Panc1 (cell line): ENCODE results near the gene PRPS1. TPM values are rescaled to one million over a fixed set of nuclear protein-coding genes. Genes with fewer than 3 reads are reported as not detected.

ENCODE experiments used
- ATAC-seq: fragments of 200-7000 bp; cut with Tn5 transposase; 2 replicates; pipeline ENCODE4 v1.9.1; 2020; ENCODE audit warnings: mild to moderate bottlenecking, moderate library complexity
- BruUV-seq: library from RNA; stranded (reverse); fragments of 400-500 nt; replicated peaks from 2 replicates; lab custom pipeline; 2021; lab: Mats Ljungman, UMichigan
- CTCF ChIA-PET: fragments of 300-600 bp; sonication (Branson Sonifier 250); formaldehyde crosslinking; loops from one replicate; lab custom pipeline; 2022; ENCODE audit warnings: antibody characterized with exemption; lab: Charles Lee
- POLR2A ChIA-PET: fragments of 300-600 bp; sonication (Branson Sonifier 250); formaldehyde crosslinking; loops from one replicate; lab custom pipeline; 2022; ENCODE audit warnings: antibody characterized with exemption; lab: Charles Lee
- DNase-seq: peaks from one replicate; pipeline ENCODE4 v3.0.0-alpha.2; 2010; ENCODE audit warnings: low read depth, low spot score
- H3K27ac ChIP-seq: 2 replicates; pipeline ENCODE4 v1.5.1; 2011; ENCODE audit warnings: mild to moderate bottlenecking, low read length, inconsistent platforms
- H3K27me3 ChIP-seq: fragments of 200-500 bp; sonication (Bioruptor generic); 2 replicates; pipeline ENCODE4 v1.6.0; 2014; ENCODE audit warnings: low read length, inconsistent platforms; ENCODE audit not compliant: control insufficient read depth, insufficient read depth
- H3K36me3 ChIP-seq: fragments of 200-500 bp; sonication (Bioruptor generic); 2 replicates; pipeline ENCODE4 v1.5.1; 2014; ENCODE audit warnings: inconsistent platforms, mild to moderate bottlenecking, low read length, moderate library complexity; ENCODE audit not compliant: control insufficient read depth, insufficient read depth
- H3K4me1 ChIP-seq: 2 replicates; pipeline ENCODE4 v1.5.1; 2011; ENCODE audit warnings: inconsistent platforms, mild to moderate bottlenecking, low read length, moderate library complexity; ENCODE audit not compliant: control insufficient read depth, insufficient read depth
- H3K4me3 ChIP-seq, 2 experiments: 2 replicates each; pipeline ENCODE4 v1.5.1; 2011 to 2012; ENCODE audit warnings: low read depth in 2 of 2, low read length in 2 of 2, mild to moderate bottlenecking in 2 of 2, inconsistent platforms in 1 of 2, moderate library complexity in 1 of 2
- H3K9me3 ChIP-seq: fragments of 200-500 bp; sonication (Bioruptor generic); 2 replicates; pipeline ENCODE4 v1.5.1; 2014; ENCODE audit warnings: low read depth, mild to moderate bottlenecking, inconsistent platforms, low read length, moderate library complexity; ENCODE audit not compliant: control insufficient read depth, insufficient read depth
- POLR2AphosphoS5 ChIP-seq: IDR thresholded peaks from 2 replicates; pipeline ENCODE4 v1.6.1; 2012; ENCODE audit warnings: mild to moderate bottlenecking, low read depth, low read length, moderate library complexity
- SIN3A ChIP-seq: IDR thresholded peaks from 2 replicates; pipeline ENCODE4 v1.6.1; 2012; ENCODE audit warnings: low read depth, mild to moderate bottlenecking, low read length, moderate library complexity, borderline replicate concordance; ENCODE audit not compliant: insufficient read depth
- TCF7L2 ChIP-seq: IDR thresholded peaks from 2 replicates; pipeline ENCODE4 v1.6.1; 2011; ENCODE audit warnings: mild to moderate bottlenecking, low read depth, low read length, inconsistent platforms
- in situ Hi-C: cut with HindIII; loops from 2 replicates; pipeline ENCODE4 v1.10.0; 2016; ENCODE audit warnings: low sequenced_read_pairs, low pct_unique_long_range_greater_than_20kb
- intact Hi-C: fragments of 100-400 bp; cut with micrococcal nuclease; formaldehyde crosslinking; loops from one replicate; pipeline ENCODE4 v1.10.0; 2022; ENCODE audit not compliant: unreplicated experiment
- total RNA-seq: library from RNA; stranded (reverse); gene quantifications from one replicate; pipeline ENCODE4 v1.2.1, GENCODE V29; 2021; ENCODE audit not compliant: unreplicated experiment
- TF ChIP-seq, protein P1 (sequence below): fragments of 450-650 bp; IDR thresholded peaks from 2 replicates; pipeline ENCODE4 v1.5.1; 2017; ENCODE audit warnings: mild to moderate bottlenecking
- TF ChIP-seq, protein P2 (sequence below), 2 experiments: IDR thresholded peaks; 2 replicates each; pipeline ENCODE4 v1.6.1; 2011 to 2012; ENCODE audit warnings: low read depth in 2 of 2, control low read depth in 1 of 2, low read length in 1 of 2, mild to moderate bottlenecking in 1 of 2, moderate library complexity in 1 of 2; ENCODE audit not compliant: insufficient read depth in 1 of 2

PRPS1 gene
- total RNA-seq, 1 experiment from 2014 or later: 152 TPM

DNA sequence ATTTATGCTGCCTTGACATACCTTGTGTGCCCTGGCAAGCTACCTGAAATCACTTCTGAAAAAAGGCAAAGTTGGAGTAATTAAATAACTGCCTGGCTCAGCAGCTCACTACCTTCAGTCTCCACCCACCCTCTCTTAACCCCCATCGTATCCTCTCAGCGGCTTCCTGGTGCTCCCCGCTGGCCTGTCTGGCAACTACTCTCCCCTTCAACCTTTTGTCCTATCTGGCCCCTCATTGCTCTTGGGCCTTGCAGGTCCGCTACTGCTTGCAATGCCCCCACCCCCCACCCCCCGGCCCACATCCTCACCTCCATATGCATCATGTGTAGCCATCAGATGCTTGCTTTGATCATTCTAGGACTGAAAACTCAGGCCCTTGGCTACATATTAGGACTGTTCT, 34.5 kb downstream of the PRPS1 start:
- no peaks in the 10 kb centered on the region for H3K27me3 ChIP-seq
- no TSS peak for BruUV-seq
- POLR2A ChIA-PET: no interaction called here
- intact Hi-C loops: no loop called here
- no peaks in the 10 kb centered on the region for H3K4me1 ChIP-seq
- TF ChIP-seq, protein P1, sequence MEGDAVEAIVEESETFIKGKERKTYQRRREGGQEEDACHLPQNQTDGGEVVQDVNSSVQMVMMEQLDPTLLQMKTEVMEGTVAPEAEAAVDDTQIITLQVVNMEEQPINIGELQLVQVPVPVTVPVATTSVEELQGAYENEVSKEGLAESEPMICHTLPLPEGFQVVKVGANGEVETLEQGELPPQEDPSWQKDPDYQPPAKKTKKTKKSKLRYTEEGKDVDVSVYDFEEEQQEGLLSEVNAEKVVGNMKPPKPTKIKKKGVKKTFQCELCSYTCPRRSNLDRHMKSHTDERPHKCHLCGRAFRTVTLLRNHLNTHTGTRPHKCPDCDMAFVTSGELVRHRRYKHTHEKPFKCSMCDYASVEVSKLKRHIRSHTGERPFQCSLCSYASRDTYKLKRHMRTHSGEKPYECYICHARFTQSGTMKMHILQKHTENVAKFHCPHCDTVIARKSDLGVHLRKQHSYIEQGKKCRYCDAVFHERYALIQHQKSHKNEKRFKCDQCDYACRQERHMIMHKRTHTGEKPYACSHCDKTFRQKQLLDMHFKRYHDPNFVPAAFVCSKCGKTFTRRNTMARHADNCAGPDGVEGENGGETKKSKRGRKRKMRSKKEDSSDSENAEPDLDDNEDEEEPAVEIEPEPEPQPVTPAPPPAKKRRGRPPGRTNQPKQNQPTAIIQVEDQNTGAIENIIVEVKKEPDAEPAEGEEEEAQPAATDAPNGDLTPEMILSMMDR: no peak
- TF ChIP-seq POLR2AphosphoS5 (no peak), TCF7L2 (no peak), SIN3A (no peak)
- TF ChIP-seq, protein P2, sequence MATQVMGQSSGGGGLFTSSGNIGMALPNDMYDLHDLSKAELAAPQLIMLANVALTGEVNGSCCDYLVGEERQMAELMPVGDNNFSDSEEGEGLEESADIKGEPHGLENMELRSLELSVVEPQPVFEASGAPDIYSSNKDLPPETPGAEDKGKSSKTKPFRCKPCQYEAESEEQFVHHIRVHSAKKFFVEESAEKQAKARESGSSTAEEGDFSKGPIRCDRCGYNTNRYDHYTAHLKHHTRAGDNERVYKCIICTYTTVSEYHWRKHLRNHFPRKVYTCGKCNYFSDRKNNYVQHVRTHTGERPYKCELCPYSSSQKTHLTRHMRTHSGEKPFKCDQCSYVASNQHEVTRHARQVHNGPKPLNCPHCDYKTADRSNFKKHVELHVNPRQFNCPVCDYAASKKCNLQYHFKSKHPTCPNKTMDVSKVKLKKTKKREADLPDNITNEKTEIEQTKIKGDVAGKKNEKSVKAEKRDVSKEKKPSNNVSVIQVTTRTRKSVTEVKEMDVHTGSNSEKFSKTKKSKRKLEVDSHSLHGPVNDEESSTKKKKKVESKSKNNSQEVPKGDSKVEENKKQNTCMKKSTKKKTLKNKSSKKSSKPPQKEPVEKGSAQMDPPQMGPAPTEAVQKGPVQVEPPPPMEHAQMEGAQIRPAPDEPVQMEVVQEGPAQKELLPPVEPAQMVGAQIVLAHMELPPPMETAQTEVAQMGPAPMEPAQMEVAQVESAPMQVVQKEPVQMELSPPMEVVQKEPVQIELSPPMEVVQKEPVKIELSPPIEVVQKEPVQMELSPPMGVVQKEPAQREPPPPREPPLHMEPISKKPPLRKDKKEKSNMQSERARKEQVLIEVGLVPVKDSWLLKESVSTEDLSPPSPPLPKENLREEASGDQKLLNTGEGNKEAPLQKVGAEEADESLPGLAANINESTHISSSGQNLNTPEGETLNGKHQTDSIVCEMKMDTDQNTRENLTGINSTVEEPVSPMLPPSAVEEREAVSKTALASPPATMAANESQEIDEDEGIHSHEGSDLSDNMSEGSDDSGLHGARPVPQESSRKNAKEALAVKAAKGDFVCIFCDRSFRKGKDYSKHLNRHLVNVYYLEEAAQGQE (IDR thresholded peaks at IDR 0.05; ENCODE audit: insufficient read depth in 1 of 2, low read depth in 2 of 2, low read length in 1 of 2): no peak
- no peak overlapping the region for H3K27ac ChIP-seq
- no peaks in the 10 kb centered on the region for H3K36me3 ChIP-seq
- in situ Hi-C loops: no loop called here
- CTCF ChIA-PET: no interaction called here
- no peak for ATAC-seq
- DNase-seq: no peak
- H3K9me3 ChIP-seq: no peaks in the 10 kb centered on the region
- no peak overlapping the region for H3K4me3 ChIP-seq

DNA sequence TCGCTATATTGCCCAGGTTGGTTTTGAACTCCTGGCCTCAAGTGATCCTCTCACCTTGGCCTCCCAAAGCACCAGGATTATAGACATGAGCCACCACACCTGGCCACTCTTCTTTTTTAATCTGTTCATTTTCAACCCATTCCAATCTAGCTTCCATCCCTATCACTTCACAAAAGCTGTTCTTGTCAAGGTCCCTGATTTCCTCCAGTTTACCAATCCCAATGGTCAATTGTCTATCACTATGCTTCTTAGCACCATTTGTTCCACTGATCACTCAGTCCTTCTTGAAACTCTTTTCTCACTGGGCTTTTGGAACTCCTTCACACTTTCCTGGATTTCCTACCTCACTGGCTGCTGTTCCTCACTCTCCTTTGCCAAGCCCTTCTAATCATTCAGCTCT, 38.6 kb downstream of the PRPS1 start:
- intact Hi-C loops: no loop called here
- no peaks in the 10 kb centered on the region for H3K27me3 ChIP-seq
- H3K27ac ChIP-seq: no peak overlapping the region
- in situ Hi-C loops: no loop called here
- ChIA-PET POLR2A (no interaction called here), CTCF (no interaction called here)
- no peak overlapping the region for H3K4me3 ChIP-seq
- DNase-seq (no peak), ATAC-seq (no peak)
- no TSS peak for BruUV-seq
- no peaks in the 10 kb centered on the region for H3K9me3 ChIP-seq
- H3K36me3 ChIP-seq: no peaks in the 10 kb centered on the region
- H3K4me1 ChIP-seq: no peaks in the 10 kb centered on the region
- TF ChIP-seq SIN3A: no peak
- TF ChIP-seq, protein P1: no peak

DNA sequence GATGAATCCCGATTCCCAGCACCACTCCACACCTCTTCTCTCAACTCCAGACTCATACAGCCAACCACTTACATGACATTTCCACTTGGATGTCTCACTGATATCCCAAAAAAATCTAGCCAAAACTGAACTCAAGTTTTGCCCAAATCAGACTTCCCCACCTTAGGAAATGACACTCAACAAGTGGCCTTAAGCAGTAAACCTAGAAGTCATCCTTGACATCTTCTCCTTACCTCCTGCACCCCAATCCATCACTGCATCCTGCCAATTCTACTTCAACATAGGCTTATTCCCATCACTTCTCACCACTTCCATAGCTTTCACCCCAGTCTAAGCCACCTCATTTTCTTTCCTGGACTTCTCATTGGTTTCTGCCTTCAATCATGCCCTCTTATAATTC, 39.1 kb downstream of the PRPS1 start:
- intact Hi-C loops: no loop called here
- H3K9me3 ChIP-seq: no peaks in the 10 kb centered on the region
- TF ChIP-seq, protein P2 (IDR thresholded peaks at IDR 0.05; ENCODE audit: insufficient read depth in 1 of 2, low read depth in 2 of 2, low read length in 1 of 2): no peak
- TF ChIP-seq, protein P1: no peak
- TF ChIP-seq TCF7L2: no peak
- no peak for TF ChIP-seq POLR2AphosphoS5
- TF ChIP-seq SIN3A: no peak
- H3K27ac ChIP-seq: no peak overlapping the region
- POLR2A ChIA-PET: no interaction called here
- H3K4me1 ChIP-seq: no peaks in the 10 kb centered on the region
- in situ Hi-C loops: no loop called here
- no TSS peak for BruUV-seq
- DNase-seq (no peak), ATAC-seq (no peak)
- no peak overlapping the region for H3K4me3 ChIP-seq
- H3K36me3 ChIP-seq: no peaks in the 10 kb centered on the region
- H3K27me3 ChIP-seq: no peaks in the 10 kb centered on the region
- CTCF ChIA-PET: no interaction called here
